SU-DHL-6 (cell line): ENCODE data around the gene SLC35F5.

Experiments
- CTCF ChIP-seq: fragments of 200-600 bp; sonication (generic); IDR thresholded peaks from one replicate; pipeline ENCODE4 v1.5.1; 2017; ENCODE audit warnings: antibody characterized with exemption, mild to moderate bottlenecking, low read length, moderate library complexity; ENCODE audit not compliant: insufficient read depth, poor library complexity, severe bottlenecking
- EZH2phosphoT487 ChIP-seq: fragments of 200-600 bp; sonication (generic), shearing (Covaris generic); conservative IDR thresholded peaks from 2 replicates; pipeline ENCODE4 v1.6.1; 2018; ENCODE audit warnings: mild to moderate bottlenecking, antibody characterized with exemption, low read length, moderate library complexity, mixed read lengths

DNA sequence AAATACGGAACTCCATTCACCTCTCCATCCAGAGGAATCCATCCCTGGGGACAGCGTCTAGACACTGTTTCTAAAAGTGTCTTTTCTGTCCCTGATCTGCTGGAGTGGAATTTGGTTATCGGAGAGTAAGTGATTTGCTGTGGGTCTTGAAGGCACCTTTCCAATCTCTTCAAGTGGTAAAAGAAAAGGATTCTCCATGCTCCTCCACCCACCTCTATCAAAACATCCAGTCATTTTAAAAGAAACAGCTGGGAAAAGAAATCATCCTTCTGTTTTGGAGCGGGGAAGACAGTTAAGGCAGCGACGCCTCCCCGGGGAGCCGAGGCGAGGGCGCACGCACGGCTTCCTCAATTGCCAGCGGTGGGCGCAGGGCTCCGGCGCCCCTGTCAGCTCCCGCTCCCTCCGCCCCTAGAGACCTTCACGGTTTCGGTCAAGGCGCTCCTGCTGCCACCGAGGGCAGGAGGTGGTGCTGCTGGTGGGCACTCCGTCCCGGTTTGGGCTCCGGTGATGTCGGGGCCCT, 547 bp downstream of the SLC35F5 start:
- TF ChIP-seq CTCF (no peak), EZH2phosphoT487 (no peak)
